Measurements from ENCODE around the gene KIF26B.

DNA sequence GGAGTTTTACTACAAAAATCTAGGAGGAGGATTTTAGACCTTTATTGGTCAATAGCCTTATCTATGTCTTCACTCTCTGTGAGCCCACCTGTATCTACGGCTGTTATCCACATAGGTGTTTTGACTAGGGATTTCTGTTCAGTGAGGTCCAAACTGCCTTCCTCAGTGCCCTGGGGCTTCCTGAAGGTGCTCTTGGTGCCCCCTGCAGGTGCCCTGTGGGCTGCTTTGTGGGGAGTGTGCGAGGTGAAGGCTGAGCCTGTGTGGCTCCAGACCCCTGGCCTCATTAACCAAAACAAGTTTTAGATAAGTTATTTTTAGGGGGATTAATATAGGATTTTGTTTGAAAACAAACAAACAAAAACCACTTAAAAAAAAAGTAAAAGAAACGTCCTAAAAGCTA lies 122.5 kb downstream of the KIF26B start:
- no peak for TF ChIP-seq CREB1 (CRISPR knock-in tag; IDR thresholded peaks at IDR 0.05; ENCODE audit: low read depth)
- TF ChIP-seq, protein P1, sequence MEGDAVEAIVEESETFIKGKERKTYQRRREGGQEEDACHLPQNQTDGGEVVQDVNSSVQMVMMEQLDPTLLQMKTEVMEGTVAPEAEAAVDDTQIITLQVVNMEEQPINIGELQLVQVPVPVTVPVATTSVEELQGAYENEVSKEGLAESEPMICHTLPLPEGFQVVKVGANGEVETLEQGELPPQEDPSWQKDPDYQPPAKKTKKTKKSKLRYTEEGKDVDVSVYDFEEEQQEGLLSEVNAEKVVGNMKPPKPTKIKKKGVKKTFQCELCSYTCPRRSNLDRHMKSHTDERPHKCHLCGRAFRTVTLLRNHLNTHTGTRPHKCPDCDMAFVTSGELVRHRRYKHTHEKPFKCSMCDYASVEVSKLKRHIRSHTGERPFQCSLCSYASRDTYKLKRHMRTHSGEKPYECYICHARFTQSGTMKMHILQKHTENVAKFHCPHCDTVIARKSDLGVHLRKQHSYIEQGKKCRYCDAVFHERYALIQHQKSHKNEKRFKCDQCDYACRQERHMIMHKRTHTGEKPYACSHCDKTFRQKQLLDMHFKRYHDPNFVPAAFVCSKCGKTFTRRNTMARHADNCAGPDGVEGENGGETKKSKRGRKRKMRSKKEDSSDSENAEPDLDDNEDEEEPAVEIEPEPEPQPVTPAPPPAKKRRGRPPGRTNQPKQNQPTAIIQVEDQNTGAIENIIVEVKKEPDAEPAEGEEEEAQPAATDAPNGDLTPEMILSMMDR (conservative IDR thresholded peaks at IDR 0.05; ENCODE audit: low read depth in 2 of 2): peak; percentile 70 to 85
- no peak for TF ChIP-seq EZH2 (IDR thresholded peaks at IDR 0.05; ENCODE audit: low read depth, unreplicated experiment)
- TF ChIP-seq NANOG (IDR thresholded peaks at IDR 0.05; ENCODE audit: borderline replicate concordance): no peak
- TF ChIP-seq, protein P2, sequence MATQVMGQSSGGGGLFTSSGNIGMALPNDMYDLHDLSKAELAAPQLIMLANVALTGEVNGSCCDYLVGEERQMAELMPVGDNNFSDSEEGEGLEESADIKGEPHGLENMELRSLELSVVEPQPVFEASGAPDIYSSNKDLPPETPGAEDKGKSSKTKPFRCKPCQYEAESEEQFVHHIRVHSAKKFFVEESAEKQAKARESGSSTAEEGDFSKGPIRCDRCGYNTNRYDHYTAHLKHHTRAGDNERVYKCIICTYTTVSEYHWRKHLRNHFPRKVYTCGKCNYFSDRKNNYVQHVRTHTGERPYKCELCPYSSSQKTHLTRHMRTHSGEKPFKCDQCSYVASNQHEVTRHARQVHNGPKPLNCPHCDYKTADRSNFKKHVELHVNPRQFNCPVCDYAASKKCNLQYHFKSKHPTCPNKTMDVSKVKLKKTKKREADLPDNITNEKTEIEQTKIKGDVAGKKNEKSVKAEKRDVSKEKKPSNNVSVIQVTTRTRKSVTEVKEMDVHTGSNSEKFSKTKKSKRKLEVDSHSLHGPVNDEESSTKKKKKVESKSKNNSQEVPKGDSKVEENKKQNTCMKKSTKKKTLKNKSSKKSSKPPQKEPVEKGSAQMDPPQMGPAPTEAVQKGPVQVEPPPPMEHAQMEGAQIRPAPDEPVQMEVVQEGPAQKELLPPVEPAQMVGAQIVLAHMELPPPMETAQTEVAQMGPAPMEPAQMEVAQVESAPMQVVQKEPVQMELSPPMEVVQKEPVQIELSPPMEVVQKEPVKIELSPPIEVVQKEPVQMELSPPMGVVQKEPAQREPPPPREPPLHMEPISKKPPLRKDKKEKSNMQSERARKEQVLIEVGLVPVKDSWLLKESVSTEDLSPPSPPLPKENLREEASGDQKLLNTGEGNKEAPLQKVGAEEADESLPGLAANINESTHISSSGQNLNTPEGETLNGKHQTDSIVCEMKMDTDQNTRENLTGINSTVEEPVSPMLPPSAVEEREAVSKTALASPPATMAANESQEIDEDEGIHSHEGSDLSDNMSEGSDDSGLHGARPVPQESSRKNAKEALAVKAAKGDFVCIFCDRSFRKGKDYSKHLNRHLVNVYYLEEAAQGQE (IDR thresholded peaks at IDR 0.05; ENCODE audit: unreplicated experiment): no peak
- TF ChIP-seq, protein P3, sequence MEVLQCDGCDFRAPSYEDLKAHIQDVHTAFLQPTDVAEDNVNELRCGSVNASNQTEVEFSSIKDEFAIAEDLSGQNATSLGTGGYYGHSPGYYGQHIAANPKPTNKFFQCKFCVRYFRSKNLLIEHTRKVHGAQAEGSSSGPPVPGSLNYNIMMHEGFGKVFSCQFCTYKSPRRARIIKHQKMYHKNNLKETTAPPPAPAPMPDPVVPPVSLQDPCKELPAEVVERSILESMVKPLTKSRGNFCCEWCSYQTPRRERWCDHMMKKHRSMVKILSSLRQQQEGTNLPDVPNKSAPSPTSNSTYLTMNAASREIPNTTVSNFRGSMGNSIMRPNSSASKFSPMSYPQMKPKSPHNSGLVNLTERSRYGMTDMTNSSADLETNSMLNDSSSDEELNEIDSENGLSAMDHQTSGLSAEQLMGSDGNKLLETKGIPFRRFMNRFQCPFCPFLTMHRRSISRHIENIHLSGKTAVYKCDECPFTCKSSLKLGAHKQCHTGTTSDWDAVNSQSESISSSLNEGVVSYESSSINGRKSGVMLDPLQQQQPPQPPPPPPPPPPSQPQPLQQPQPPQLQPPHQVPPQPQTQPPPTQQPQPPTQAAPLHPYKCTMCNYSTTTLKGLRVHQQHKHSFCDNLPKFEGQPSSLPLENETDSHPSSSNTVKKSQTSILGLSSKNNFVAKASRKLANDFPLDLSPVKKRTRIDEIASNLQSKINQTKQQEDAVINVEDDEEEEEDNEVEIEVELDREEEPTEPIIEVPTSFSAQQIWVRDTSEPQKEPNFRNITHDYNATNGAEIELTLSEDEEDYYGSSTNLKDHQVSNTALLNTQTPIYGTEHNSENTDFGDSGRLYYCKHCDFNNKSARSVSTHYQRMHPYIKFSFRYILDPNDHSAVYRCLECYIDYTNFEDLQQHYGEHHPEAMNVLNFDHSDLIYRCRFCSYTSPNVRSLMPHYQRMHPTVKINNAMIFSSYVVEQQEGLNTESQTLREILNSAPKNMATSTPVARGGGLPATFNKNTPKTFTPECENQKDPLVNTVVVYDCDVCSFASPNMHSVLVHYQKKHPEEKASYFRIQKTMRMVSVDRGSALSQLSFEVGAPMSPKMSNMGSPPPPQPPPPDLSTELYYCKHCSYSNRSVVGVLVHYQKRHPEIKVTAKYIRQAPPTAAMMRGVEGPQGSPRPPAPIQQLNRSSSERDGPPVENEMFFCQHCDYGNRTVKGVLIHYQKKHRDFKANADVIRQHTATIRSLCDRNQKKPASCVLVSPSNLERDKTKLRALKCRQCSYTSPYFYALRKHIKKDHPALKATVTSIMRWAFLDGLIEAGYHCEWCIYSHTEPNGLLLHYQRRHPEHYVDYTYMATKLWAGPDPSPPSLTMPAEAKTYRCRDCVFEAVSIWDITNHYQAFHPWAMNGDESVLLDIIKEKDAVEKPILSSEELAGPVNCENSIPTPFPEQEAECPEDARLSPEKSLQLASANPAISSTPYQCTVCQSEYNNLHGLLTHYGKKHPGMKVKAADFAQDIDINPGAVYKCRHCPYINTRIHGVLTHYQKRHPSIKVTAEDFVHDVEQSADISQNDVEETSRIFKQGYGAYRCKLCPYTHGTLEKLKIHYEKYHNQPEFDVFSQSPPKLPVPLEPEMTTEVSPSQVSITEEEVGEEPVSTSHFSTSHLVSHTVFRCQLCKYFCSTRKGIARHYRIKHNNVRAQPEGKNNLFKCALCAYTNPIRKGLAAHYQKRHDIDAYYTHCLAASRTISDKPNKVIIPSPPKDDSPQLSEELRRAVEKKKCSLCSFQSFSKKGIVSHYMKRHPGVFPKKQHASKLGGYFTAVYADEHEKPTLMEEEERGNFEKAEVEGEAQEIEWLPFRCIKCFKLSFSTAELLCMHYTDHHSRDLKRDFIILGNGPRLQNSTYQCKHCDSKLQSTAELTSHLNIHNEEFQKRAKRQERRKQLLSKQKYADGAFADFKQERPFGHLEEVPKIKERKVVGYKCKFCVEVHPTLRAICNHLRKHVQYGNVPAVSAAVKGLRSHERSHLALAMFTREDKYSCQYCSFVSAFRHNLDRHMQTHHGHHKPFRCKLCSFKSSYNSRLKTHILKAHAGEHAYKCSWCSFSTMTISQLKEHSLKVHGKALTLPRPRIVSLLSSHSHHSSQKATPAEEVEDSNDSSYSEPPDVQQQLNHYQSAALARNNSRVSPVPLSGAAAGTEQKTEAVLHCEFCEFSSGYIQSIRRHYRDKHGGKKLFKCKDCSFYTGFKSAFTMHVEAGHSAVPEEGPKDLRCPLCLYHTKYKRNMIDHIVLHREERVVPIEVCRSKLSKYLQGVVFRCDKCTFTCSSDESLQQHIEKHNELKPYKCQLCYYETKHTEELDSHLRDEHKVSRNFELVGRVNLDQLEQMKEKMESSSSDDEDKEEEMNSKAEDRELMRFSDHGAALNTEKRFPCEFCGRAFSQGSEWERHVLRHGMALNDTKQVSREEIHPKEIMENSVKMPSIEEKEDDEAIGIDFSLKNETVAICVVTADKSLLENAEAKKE (CRISPR knock-in tag; IDR thresholded peaks at IDR 0.05): no peak
- TF ChIP-seq POLR2AphosphoS5 (IDR thresholded peaks at IDR 0.05; ENCODE audit: low read depth): no peak
- no peak for TF ChIP-seq EZH2phosphoT487 (IDR thresholded peaks at IDR 0.05; ENCODE audit: unreplicated experiment)
- no peak for TF ChIP-seq STAT1 (IDR thresholded peaks at IDR 0.05; ENCODE audit: unreplicated experiment)
- no peak for TF ChIP-seq JUNB (IDR thresholded peaks at IDR 0.05; ENCODE audit: unreplicated experiment)
